ENCODE results near the gene SLC9A3. TPM values are rescaled to one million over a fixed set of nuclear protein-coding genes. Genes with fewer than 3 reads are reported as not detected.

SLC9A3 gene
- total RNA-seq, 4 donors from 2014 or later = 2.4 to 3.8 (median 3.5) TPM

DNA sequence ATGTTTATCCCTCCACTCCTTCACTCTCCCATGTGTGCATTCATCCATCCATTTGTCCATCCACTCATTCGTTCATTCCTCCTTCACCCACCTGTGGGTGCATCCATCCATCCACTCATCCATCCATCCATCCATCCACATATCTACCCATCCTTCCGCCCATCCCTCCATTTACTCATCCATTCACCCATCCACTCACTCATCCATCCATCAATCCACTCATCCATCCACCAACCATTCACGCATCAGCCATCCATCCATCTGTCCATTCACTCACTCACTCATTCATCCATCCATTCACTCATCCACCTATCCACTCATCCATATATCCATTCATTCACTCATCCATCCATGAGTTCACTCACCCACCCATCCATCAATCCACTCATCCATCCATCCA lies 7.3 kb downstream of the SLC9A3 start:
- Histone ChIP-seq H3K27ac (peak overlapping the region; percentile 55 to 85 (median 75)), H3K36me3 (no peaks in the 10 kb centered on the region), H3K27me3 (peaks cover 0 to 83% (median 0%) of the 10 kb centered on the region in 4 donors), H3K4me1 (peaks cover 17 to 54% (median 23%) of the 10 kb centered on the region in 3 donors), H3K4me3 (no peak overlapping the region), H3K9me3 (no peaks in the 10 kb centered on the region)
- intact Hi-C loops (cut with DNase I) = no loop called here
- WGBS, 2 donors = 74 to 77% methylated on average over 3 of the region's 3 CpGs
- DNase-seq = no peak
- no peak for TF ChIP-seq POLR2A (IDR thresholded peaks at IDR 0.05)
- no peak for TF ChIP-seq CTCF (IDR thresholded peaks at IDR 0.05)

GRCh38 chr5:516338-516925 lies 7.8 kb downstream of the SLC9A3 start:
- WGBS, 2 donors = 30 to 44% methylated on average over 2 to 5 of the region's 10 CpGs
- no peaks in the 10 kb centered on the region for H3K36me3 ChIP-seq
- H3K4me3 ChIP-seq = no peak overlapping the region
- intact Hi-C loops (cut with DNase I) = no loop called here
- TF ChIP-seq CTCF (IDR thresholded peaks at IDR 0.05) (no peak), POLR2A (IDR thresholded peaks at IDR 0.05) (no peak)
- DNase-seq = no peak
- no peaks in the 10 kb centered on the region for H3K9me3 ChIP-seq
- H3K4me1 ChIP-seq = peaks cover 17 to 54% (median 23%) of the 10 kb centered on the region in 3 donors
- H3K27ac ChIP-seq = peak overlapping the region; percentile 55 to 85 (median 75)
- peaks cover 0 to 78% (median 0%) of the 10 kb centered on the region in 4 donors for H3K27me3 ChIP-seq

- Histone ChIP-seq H3K9me3 (no peaks in the 10 kb centered on the region), H3K27ac (peak overlapping the region in 3 of 4 donors; percentile 5 to 79 (median 79)), H3K36me3 (no peaks in the 10 kb centered on the region), H3K27me3 (peaks cover 0 to 74% (median 0%) of the 10 kb centered on the region in 4 donors), H3K4me1 (peaks cover 17 to 56% (median 23%) of the 10 kb centered on the region in 3 donors), H3K4me3 (no peak overlapping the region)
- DNase-seq = no peak
- WGBS, 2 donors = 30 to 32% methylated on average over 5 to 6 of the region's 11 CpGs
- TF ChIP-seq CTCF (IDR thresholded peaks at IDR 0.05) = no peak
- no peak for TF ChIP-seq POLR2A (IDR thresholded peaks at IDR 0.05)
- intact Hi-C loops (cut with DNase I) = no loop called here
Observed at GRCh38 chr5:515273-515836, 8.9 kb downstream of the SLC9A3 start.

- Histone ChIP-seq H3K4me3 (no peak overlapping the region), H3K27me3 (peaks cover 0 to 74% (median 0%) of the 10 kb centered on the region in 4 donors), H3K27ac (peak overlapping the region; percentile 68 to 79 (median 74)), H3K4me1 (peaks cover 17 to 63% (median 30%) of the 10 kb centered on the region in 3 donors), H3K9me3 (no peaks in the 10 kb centered on the region), H3K36me3 (no peaks in the 10 kb centered on the region)
- TF ChIP-seq CTCF (IDR thresholded peaks at IDR 0.05) = no peak
- TF ChIP-seq POLR2A (IDR thresholded peaks at IDR 0.05) = no peak
- intact Hi-C loops (cut with DNase I) = no loop called here
- DNase-seq = no peak
- 44% methylated on average over 6 of the region's 8 CpGs; no CpG with 5 or more reads in 1 of the 2 donors for WGBS, 2 donors
Observed at GRCh38 chr5:514673-515072, 9.6 kb downstream of the SLC9A3 start.

GRCh38 chr5:514101-514485 lies 10.2 kb downstream of the SLC9A3 start:
- Histone ChIP-seq H3K9me3 (no peaks in the 10 kb centered on the region), H3K4me1 (peaks cover 17 to 67% (median 32%) of the 10 kb centered on the region in 3 donors), H3K4me3 (no peak overlapping the region), H3K27ac (peak overlapping the region; percentile 68 to 79 (median 74)), H3K36me3 (no peaks in the 10 kb centered on the region), H3K27me3 (peaks cover 0 to 71% (median 0%) of the 10 kb centered on the region in 4 donors)
- intact Hi-C loops (cut with DNase I) = no loop called here
- no peak for TF ChIP-seq CTCF (IDR thresholded peaks at IDR 0.05)
- no peak for TF ChIP-seq POLR2A (IDR thresholded peaks at IDR 0.05)
- WGBS, 2 donors = 28 to 30% methylated on average over 5 to 8 of the region's 12 CpGs
- DNase-seq = no peak

All from esophagus squamous epithelium (tissue), 5 donors.